ENCODE results near the gene SMYD3. TPM values are rescaled to one million over a fixed set of nuclear protein-coding genes. Genes with fewer than 3 reads are reported as not detected.

Gene SMYD3
- total RNA-seq, 1 donor from 2014 or later: 80.8 TPM

DNA sequence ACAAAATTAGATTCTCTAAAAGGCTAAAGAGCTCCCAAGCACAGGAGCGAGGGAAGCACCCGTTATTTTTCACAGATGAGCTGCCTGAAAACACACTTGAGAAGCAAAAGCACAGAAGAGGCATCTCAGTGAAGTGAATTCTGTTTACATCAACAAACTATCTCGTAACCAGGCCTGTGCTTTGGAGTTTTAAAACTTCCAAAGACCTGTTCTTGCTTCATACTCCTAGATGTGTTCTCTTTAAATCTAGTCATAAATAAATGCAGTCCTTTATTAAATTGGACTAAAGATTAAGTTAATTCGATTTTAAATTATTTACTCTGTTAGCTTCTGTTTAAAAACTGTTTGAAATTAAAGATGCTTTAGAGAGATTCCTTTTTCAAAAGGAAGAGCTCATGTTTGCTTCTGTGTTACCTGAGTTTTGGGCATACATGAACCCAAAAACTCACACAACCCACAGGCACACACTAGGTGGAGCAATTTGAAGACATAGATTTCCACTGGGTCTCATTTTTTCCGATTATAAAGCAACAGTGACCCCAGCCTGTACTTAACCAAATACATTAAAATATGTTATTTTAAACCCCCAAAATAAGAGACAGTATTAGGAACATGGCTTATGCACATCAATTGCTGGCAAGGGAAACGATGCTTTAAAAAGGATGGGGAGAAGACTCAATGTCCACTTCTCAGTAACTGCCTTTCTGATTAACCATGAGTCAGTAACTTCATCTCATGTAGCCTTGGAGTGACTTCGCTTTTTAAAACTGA, 648.2 kb downstream of the SMYD3 start:
- H3K4me2 ChIP-seq (ENCODE audit: low read length): peak overlapping the region; percentile 43
- no peaks in the 10 kb centered on the region for H3K9me3 ChIP-seq (ENCODE audit: insufficient read depth, low read depth, low read length)
- no peaks in the 10 kb centered on the region for H3K27me3 ChIP-seq (ENCODE audit: insufficient read depth, low read length)
- no peaks in the 10 kb centered on the region for H3K27me3 Mint-ChIP-seq (ENCODE audit: low read depth, unreplicated experiment)
- peaks cover 68% of the 10 kb centered on the region for H3K4me1 Mint-ChIP-seq (ENCODE audit: low read depth, unreplicated experiment)
- FAIRE-seq (peak; percentile 83), DNase-seq (ENCODE audit: low read depth) (peak; percentile 41)
- H3K9me3 Mint-ChIP-seq (ENCODE audit: unreplicated experiment): peaks cover 6% of the 10 kb centered on the region
- H3K4me1 ChIP-seq (ENCODE audit: insufficient read depth, low read length): peaks cover 65% of the 10 kb centered on the region
- no peak overlapping the region for H2AFZ ChIP-seq (ENCODE audit: low read depth, low read length)
- no peak overlapping the region for H3K4me3 Mint-ChIP-seq (ENCODE audit: unreplicated experiment)
- peak overlapping the region; percentile 93 for H3K27ac ChIP-seq (ENCODE audit: low read depth, low read length)
- TF ChIP-seq CTCF (IDR thresholded peaks at IDR 0.05; ENCODE audit: insufficient read depth, low read depth, low read length): peak; percentile 37
- no peak for TF ChIP-seq EZH2 (IDR thresholded peaks at IDR 0.05; ENCODE audit: insufficient read depth, low read length)
- H3K79me2 ChIP-seq (ENCODE audit: insufficient read depth, low read length): no peaks in the 10 kb centered on the region
- H3K4me3 ChIP-seq (ENCODE audit: insufficient read depth, low read depth, low read length): no peak overlapping the region
- peak overlapping the region; percentile 96 for H3K27ac Mint-ChIP-seq (ENCODE audit: unreplicated experiment)
- H3K36me3 Mint-ChIP-seq (ENCODE audit: low read depth, unreplicated experiment): peaks cover 12% of the 10 kb centered on the region
- H3K36me3 ChIP-seq (ENCODE audit: insufficient read depth, low read length): no peaks in the 10 kb centered on the region
- H3K9ac ChIP-seq (ENCODE audit: low read length): peak overlapping the region; percentile 62
- no peaks in the 10 kb centered on the region for H4K20me1 ChIP-seq (ENCODE audit: insufficient read depth, low read length)

DNA sequence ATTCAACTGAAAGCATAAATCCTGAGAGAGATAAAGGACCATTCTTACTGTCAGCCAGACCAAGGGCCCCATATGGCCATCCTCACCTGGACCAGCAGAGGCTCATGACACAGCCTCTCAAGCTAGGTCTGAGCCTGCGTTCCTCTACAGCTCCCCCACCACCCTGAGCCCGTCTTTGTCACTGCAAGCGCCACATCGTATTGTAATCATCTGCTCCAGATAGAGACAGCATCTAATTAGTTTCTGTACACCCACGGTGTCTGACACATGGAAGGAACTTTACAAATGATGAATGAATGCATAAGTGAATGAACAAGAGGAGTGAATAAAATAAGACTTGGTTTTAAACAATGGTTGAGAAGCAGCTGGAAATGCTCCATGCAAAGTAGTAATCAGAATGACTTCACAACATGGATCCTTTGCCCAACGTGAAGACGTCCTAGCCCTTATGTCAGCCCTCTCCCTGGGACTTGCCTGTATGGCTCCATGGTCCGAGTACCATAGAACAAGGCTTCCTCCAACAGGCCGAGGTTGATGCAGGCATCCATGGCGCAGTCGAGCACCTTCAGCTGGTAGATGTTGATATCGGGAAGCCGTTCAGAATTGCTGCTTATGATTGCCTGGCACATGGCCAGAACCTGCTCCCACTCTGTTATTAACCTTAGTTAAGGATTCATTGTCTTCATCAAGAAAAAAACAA, 648.9 kb downstream of the SMYD3 start:
- Histone ChIP-seq H3K27me3 (ENCODE audit: insufficient read depth, low read length) (no peaks in the 10 kb centered on the region), H3K4me2 (ENCODE audit: low read length) (no peak overlapping the region), H3K4me3 (ENCODE audit: insufficient read depth, low read depth, low read length) (no peak overlapping the region), H3K4me1 (ENCODE audit: insufficient read depth, low read length) (peaks cover 60% of the 10 kb centered on the region), H3K9ac (ENCODE audit: low read length) (peak overlapping the region; percentile 78), H3K36me3 (ENCODE audit: insufficient read depth, low read length) (no peaks in the 10 kb centered on the region), H3K79me2 (ENCODE audit: insufficient read depth, low read length) (no peaks in the 10 kb centered on the region), H3K27ac (ENCODE audit: low read depth, low read length) (peak overlapping the region; percentile 93), H4K20me1 (ENCODE audit: insufficient read depth, low read length) (no peaks in the 10 kb centered on the region), H2AFZ (ENCODE audit: low read depth, low read length) (no peak overlapping the region), H3K9me3 (ENCODE audit: insufficient read depth, low read depth, low read length) (no peaks in the 10 kb centered on the region)
- Mint-ChIP-seq H3K9me3 (ENCODE audit: unreplicated experiment) (peaks cover 9% of the 10 kb centered on the region), H3K36me3 (ENCODE audit: low read depth, unreplicated experiment) (peaks cover 15% of the 10 kb centered on the region), H3K27ac (ENCODE audit: unreplicated experiment) (peak overlapping the region; percentile 98), H3K4me1 (ENCODE audit: low read depth, unreplicated experiment) (peaks cover 64% of the 10 kb centered on the region), H3K4me3 (ENCODE audit: unreplicated experiment) (no peak overlapping the region), H3K27me3 (ENCODE audit: low read depth, unreplicated experiment) (no peaks in the 10 kb centered on the region)
- no peak for FAIRE-seq
- TF ChIP-seq EZH2 (IDR thresholded peaks at IDR 0.05; ENCODE audit: insufficient read depth, low read length) (no peak), CTCF (IDR thresholded peaks at IDR 0.05; ENCODE audit: insufficient read depth, low read depth, low read length) (no peak)
- peak; percentile 69 for DNase-seq (ENCODE audit: low read depth)

Data from astrocyte (in vitro differentiated cells and primary cell).